ENCODE results near the gene MAPK8IP3.

GRCh38 chr16:1676661-1677060 lies 29.3 kb upstream of the MAPK8IP3 start:
- no peak for TF ChIP-seq CTCF (IDR thresholded peaks at IDR 0.05)
- no peak for TF ChIP-seq POLR2A (IDR thresholded peaks at IDR 0.05)
